LNCAP (cell line): ENCODE measurements around the gene SLC27A2.

Experiments
- TF ChIP-seq, protein P1 (sequence below): fragments of 450-650 bp; IDR thresholded peaks from 2 replicates; pipeline ENCODE4 v1.5.1; 2017; ENCODE audit warnings: mild to moderate bottlenecking

Gene SLC27A2

DNA sequence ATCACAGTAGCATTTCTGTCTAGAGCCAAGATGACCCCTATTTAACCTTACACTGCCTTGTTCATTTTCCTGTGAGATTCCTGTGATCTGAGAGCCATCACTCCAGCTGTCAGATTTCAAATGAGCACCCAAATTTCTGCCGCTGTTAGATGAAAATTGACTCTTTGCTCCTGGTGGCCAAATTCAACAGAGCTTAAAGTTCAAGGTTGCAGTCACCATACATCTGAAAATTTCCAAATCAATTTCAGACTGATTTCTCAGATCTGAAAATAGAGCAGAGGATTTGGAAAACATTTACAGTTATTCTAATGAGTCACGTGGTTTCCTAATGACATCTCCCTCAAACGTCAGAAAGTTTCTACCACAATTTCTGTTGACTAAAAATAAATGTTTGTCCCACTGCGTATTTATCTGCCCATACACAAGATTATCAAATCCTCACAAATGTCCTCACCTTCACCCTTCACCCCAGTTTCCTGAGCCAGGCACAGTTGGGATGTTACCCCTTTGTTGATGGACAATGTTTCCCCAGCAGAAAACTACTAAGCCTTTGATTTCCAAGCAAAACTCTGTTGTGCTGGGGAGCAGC, 67.1 kb downstream of the SLC27A2 start:
- TF ChIP-seq, protein P1, sequence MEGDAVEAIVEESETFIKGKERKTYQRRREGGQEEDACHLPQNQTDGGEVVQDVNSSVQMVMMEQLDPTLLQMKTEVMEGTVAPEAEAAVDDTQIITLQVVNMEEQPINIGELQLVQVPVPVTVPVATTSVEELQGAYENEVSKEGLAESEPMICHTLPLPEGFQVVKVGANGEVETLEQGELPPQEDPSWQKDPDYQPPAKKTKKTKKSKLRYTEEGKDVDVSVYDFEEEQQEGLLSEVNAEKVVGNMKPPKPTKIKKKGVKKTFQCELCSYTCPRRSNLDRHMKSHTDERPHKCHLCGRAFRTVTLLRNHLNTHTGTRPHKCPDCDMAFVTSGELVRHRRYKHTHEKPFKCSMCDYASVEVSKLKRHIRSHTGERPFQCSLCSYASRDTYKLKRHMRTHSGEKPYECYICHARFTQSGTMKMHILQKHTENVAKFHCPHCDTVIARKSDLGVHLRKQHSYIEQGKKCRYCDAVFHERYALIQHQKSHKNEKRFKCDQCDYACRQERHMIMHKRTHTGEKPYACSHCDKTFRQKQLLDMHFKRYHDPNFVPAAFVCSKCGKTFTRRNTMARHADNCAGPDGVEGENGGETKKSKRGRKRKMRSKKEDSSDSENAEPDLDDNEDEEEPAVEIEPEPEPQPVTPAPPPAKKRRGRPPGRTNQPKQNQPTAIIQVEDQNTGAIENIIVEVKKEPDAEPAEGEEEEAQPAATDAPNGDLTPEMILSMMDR, result no peak

DNA sequence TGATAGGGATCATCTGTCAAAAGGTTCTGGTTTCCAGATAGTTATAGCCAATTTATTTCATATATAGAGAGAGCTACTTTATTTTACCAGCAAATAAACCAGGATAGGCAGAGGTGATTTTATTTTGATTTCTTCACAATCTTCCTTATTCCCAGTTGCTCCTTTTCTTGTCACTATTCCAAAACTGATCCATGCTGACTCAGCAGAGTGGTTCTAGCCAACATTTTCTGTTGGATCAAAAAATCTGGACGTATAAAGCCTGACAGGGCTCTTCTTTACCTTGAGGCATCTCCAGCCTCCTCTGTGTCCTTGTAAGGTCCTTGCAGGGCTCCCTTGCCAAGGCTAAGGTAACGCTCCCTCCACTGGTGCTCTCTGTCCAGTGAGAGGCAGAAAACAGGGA, 67.7 kb downstream of the SLC27A2 start:
- TF ChIP-seq, protein P1, result no peak

GRCh38 chr15:50250760-50251394, 68.9 kb downstream of the SLC27A2 start:
- TF ChIP-seq, protein P1, result no peak

DNA sequence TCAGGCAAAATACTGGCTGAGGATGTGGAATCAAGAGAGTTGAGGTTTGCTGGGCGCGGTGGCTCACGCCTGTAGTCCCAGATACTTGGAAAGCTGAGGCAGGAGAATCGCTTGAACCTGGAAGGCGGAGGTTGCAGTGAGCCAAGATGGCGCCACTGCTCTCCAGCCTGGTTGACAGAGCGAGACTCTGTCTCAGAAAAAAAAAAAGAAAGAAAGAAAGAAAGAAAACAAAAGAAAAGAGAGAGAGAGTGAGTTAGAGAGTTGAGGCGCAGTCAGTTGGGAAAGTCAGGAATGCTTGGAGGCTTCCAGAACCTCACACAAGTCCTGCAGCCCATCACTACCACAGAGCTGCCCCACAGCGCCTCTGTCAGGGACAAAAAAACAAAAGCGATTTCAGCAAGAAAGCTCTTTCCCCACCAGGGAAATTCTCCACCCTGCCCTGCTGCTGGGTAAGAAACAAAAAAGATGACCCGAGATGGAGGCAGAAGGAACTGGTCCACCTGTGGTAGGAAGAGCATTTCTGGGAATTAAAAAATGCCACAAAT, 69.7 kb downstream of the SLC27A2 start:
- TF ChIP-seq, protein P1, result no peak

- TF ChIP-seq, protein P1, result no peak
These were observed 70.6 kb downstream of the SLC27A2 start for GRCh38 chr15:50252556-50252955.

DNA sequence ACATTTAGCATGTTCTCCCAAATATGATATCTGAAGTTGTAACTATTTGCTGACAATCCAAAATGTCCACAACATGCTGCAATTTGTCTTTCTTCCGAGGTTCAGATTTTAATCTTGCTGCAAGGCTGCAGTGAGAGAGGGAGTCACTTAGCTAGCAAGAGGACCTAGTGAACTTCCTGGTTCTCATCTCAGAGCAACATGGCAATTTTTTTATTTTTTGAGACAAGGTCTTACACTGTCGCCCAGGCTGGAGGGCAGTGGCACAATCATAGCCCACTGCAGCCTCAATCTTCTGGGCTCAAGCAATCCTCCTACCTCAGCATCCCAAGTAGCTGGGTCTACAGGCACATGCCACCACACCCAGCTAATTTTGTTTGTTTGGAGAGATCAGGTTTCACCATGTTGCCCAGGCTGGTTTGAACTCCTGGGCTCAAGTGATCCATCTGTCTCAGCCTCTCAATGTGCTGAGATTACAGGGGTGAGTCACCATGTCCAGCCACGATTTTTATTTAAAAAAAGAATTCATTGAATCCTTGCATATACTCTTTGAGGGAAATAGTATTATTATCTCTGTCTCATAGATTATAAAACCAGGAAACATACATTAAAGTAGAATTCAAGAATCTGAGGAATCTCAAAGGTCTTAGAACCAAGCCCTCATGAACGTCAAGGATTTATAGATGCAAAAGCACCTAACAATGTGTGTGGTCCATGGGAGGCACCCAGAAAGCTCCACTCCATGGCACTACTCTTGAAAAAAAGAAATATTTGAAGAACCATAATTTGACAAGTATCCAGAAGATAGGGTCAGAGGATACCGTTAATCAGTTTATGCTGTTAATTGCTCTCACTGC, 74.4 kb downstream of the SLC27A2 start:
- TF ChIP-seq, protein P1, result no peak

GRCh38 chr15:50257332-50257731, 75.3 kb downstream of the SLC27A2 start:
- TF ChIP-seq, protein P1, result no peak
